Dendritic cell treated with granulocyte-macrophage colony-stimulating factor and Interleukin-4, amounts not matched to agents 40 ng/mL and 50 ng/mL, for 4 days (primary cell): ENCODE measurements around the gene STAT6.

Source experiments
- H3K27ac Mint-ChIP-seq: one replicate; pipeline ENCODE4 v1.8.0; 2022; ENCODE audit warnings: mild to moderate bottlenecking, mixed read lengths
- H3K27me3 Mint-ChIP-seq: one replicate; pipeline ENCODE4 v1.8.0; 2022; ENCODE audit warnings: mild to moderate bottlenecking, mixed read lengths
- H3K36me3 Mint-ChIP-seq: one replicate; pipeline ENCODE4 v1.8.0; 2022; ENCODE audit warnings: low read depth, mixed read lengths
- H3K4me1 Mint-ChIP-seq: one replicate; pipeline ENCODE4 v1.8.0; 2022; ENCODE audit warnings: low read depth, mixed read lengths
- H3K4me3 Mint-ChIP-seq: one replicate; pipeline ENCODE4 v1.8.0; 2022; ENCODE audit warnings: mild to moderate bottlenecking, moderate library complexity, mixed read lengths
- H3K9me3 Mint-ChIP-seq: one replicate; pipeline ENCODE4 v1.8.0; 2022; ENCODE audit warnings: mixed read lengths
- intact Hi-C: fragments of 100-400 bp; cut with micrococcal nuclease; formaldehyde crosslinking; loops from one replicate; pipeline ENCODE4 v1.15.0; 2022

Gene STAT6

GRCh38 chr12:57095440-57095839 lies 15.7 kb downstream of the STAT6 start:
- Mint-ChIP-seq H3K36me3 (peaks cover 100% of the 10 kb centered on the region), H3K27ac (peak overlapping the region; percentile 86), H3K27me3 (no peaks in the 10 kb centered on the region), H3K4me3 (no peak overlapping the region), H3K9me3 (no peaks in the 10 kb centered on the region), H3K4me1 (peaks cover 92% of the 10 kb centered on the region)
- intact Hi-C loops = no loop called here

GRCh38 chr12:57094208-57095160 lies 16.7 kb downstream of the STAT6 start:
- H3K4me3 Mint-ChIP-seq = peak overlapping the region; percentile 22
- no peaks in the 10 kb centered on the region for H3K27me3 Mint-ChIP-seq
- peaks cover 90% of the 10 kb centered on the region for H3K4me1 Mint-ChIP-seq
- no peaks in the 10 kb centered on the region for H3K9me3 Mint-ChIP-seq
- intact Hi-C loops = no loop called here
- H3K36me3 Mint-ChIP-seq = peaks cover 100% of the 10 kb centered on the region
- H3K27ac Mint-ChIP-seq = peak overlapping the region; percentile 86

- H3K4me1 Mint-ChIP-seq = peaks cover 82% of the 10 kb centered on the region
Measured at GRCh38 chr12:57093415-57094207, 17.6 kb downstream of the STAT6 start.

GRCh38 chr12:57092876-57093414 lies 18.2 kb downstream of the STAT6 start:
- Mint-ChIP-seq H3K4me3 (no peak overlapping the region), H3K27me3 (no peaks in the 10 kb centered on the region), H3K4me1 (peaks cover 84% of the 10 kb centered on the region), H3K9me3 (no peaks in the 10 kb centered on the region), H3K27ac (peak overlapping the region; percentile 86), H3K36me3 (peaks cover 94% of the 10 kb centered on the region)
- intact Hi-C loops = loop anchor here (1.0 kb wide), 2 partner anchors 19 to 24 kb away; no protein-coding TSS in a partner anchor

More at GRCh38 chr12:57093415-57094207, 17.6 kb downstream of the STAT6 start:
- no peaks in the 10 kb centered on the region for H3K9me3 Mint-ChIP-seq
- peak overlapping the region; percentile 53 for H3K4me3 Mint-ChIP-seq
- H3K27ac Mint-ChIP-seq = peak overlapping the region; percentile 86
- intact Hi-C loops = loop anchor here (1.0 kb wide), 2 partner anchors 19 to 24 kb away; no protein-coding TSS in a partner anchor
- peaks cover 98% of the 10 kb centered on the region for H3K36me3 Mint-ChIP-seq
- H3K27me3 Mint-ChIP-seq = no peaks in the 10 kb centered on the region

- no peak overlapping the region for H3K4me3 Mint-ChIP-seq
- no peaks in the 10 kb centered on the region for H3K27me3 Mint-ChIP-seq
- intact Hi-C loops = no loop called here
Measured at GRCh38 chr12:57092529-57092862, 18.7 kb downstream of the STAT6 start.

GRCh38 chr12:57091638-57092528 lies 19.3 kb downstream of the STAT6 start:
- Mint-ChIP-seq H3K27me3 (no peaks in the 10 kb centered on the region), H3K4me3 (peak overlapping the region; percentile 11), H3K9me3 (no peaks in the 10 kb centered on the region), H3K4me1 (peaks cover 84% of the 10 kb centered on the region), H3K36me3 (peaks cover 94% of the 10 kb centered on the region), H3K27ac (peak overlapping the region; percentile 86)
- intact Hi-C loops = no loop called here

More at GRCh38 chr12:57092529-57092862, 18.7 kb downstream of the STAT6 start:
- H3K9me3 Mint-ChIP-seq = no peaks in the 10 kb centered on the region
- peaks cover 94% of the 10 kb centered on the region for H3K36me3 Mint-ChIP-seq
- H3K27ac Mint-ChIP-seq = peak overlapping the region; percentile 86
- H3K4me1 Mint-ChIP-seq = peaks cover 89% of the 10 kb centered on the region

- intact Hi-C loops = no loop called here
- peaks cover 83% of the 10 kb centered on the region for H3K4me1 Mint-ChIP-seq
Measured at GRCh38 chr12:57090924-57091637, 20.1 kb downstream of the STAT6 start.

GRCh38 chr12:57090490-57090889 lies 20.7 kb downstream of the STAT6 start:
- Mint-ChIP-seq H3K4me3 (peak overlapping the region; percentile 91), H3K27ac (peak overlapping the region; percentile 99), H3K4me1 (peaks cover 83% of the 10 kb centered on the region), H3K27me3 (no peaks in the 10 kb centered on the region), H3K36me3 (peaks cover 85% of the 10 kb centered on the region), H3K9me3 (no peaks in the 10 kb centered on the region)
- intact Hi-C loops = no loop called here

More at GRCh38 chr12:57090924-57091637, 20.1 kb downstream of the STAT6 start:
- peak overlapping the region; percentile 99 for H3K27ac Mint-ChIP-seq
- peaks cover 91% of the 10 kb centered on the region for H3K36me3 Mint-ChIP-seq
- no peaks in the 10 kb centered on the region for H3K27me3 Mint-ChIP-seq
- peak overlapping the region; percentile 91 for H3K4me3 Mint-ChIP-seq
- no peaks in the 10 kb centered on the region for H3K9me3 Mint-ChIP-seq

- Mint-ChIP-seq H3K27ac (peak overlapping the region; percentile 99), H3K4me1 (peaks cover 81% of the 10 kb centered on the region), H3K27me3 (no peaks in the 10 kb centered on the region), H3K36me3 (peaks cover 76% of the 10 kb centered on the region), H3K9me3 (no peaks in the 10 kb centered on the region), H3K4me3 (peak overlapping the region; percentile 91)
- intact Hi-C loops = loop anchor here (10.0 kb wide), 1 partner anchor 455 kb away; the partner anchor contains the start of gene BAZ2A
Measured at GRCh38 chr12:57089271-57090245, 21.6 kb downstream of the STAT6 start.

GRCh38 chr12:57088354-57089270 lies 22.6 kb downstream of the STAT6 start, which contains the start of gene NAB2:
TSS of gene NAB2 (plus strand) at chr12:57089114. CDS start at chr12:57089272, 158 bp downstream.
- Mint-ChIP-seq H3K27ac (peak within 1 kb of the TSS; percentile 99), H3K4me3 (peak within 1 kb of the TSS; percentile 98), H3K4me1 (peaks cover 71% of the 10 kb centered on the region), H3K9me3 (no peaks in the 10 kb centered on the region), H3K36me3 (peaks cover 66% of the 10 kb centered on the region), H3K27me3 (no peaks in the 10 kb centered on the region)
- intact Hi-C loops = loop anchor here (1.0 to 10.0 kb wide), 3 partner anchors 10 to 454 kb away; partner anchors contain the start of genes BAZ2A, NEMP1 and STAT6
